Measurements from ENCODE around the gene KCNA5.

KCNA5 gene

DNA sequence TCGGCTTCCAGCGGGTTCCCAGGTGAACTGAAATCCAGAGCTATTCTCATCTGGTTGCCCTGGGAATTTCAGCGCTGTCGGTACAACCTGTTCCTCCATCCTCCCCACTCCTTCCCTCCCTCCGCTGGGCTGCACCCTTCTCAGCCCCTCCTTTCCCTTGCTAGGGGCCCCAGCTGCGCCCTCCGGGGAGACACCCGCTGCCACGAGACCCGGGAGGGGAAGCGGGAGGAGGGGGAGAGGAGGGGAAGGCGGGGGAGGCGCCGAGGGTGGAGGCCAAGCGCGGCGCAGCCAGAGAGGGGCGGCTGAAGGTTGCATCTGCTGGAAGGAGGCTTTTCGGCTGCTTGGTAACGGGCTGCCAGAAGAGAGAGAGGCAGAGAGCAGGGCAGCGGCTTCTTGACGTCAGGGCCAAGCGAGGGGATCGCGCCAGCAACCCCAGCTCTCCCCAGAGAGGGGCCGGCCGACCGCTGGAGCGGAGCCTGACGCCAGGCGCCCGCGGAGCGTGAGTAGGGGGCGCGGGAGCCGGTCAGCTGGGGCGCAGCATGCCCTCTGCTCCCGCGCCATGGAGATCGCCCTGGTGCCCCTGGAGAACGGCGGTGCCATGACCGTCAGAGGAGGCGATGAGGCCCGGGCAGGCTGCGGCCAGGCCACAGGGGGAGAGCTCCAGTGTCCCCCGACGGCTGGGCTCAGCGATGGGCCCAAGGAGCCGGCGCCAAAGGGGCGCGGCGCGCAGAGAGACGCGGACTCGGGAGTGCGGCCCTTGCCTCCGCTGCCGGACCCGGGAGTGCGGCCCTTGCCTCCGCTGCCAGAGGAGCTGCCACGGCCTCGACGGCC lies at the start of gene KCNA5:
Gene KCNA5, plus strand, starts transcription at position 291 of the 831 bp plus-strand sequence. Its CDS starts 269 bp downstream, at position 560.
- DNase-seq, result no peak

- no peak for DNase-seq
These were observed 49.1 kb upstream of the KCNA5 start for GRCh38 chr12:4994622-4995021.

GRCh38 chr12:4996714-4997113 lies 47.0 kb upstream of the KCNA5 start:
- DNase-seq, result no peak

GRCh38 chr12:4997939-4998338 lies 45.7 kb upstream of the KCNA5 start:
- DNase-seq, result peak; percentile 26

DNA sequence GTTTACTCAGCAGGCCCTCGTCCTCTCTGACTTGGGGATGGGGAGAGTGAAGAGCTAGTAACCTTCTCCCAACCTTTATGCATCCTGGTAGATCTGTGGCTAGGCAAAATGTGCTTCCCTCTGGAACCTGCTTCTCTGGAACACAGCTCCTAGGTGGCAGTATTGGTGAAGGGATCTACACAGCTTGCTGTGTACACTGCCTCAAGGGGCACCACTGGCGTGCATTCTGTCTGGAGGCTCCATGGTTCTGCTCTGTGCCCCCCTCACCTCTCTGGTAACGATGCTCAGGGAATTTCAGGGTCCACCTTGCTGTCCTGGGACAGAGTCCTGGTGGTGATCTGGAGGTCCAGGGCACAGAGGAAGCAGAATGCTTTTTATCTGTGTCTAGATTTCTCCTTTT lies 43.5 kb upstream of the KCNA5 start:
- DNase-seq, result peak; percentile 70

GRCh38 chr12:5000658-5001385 lies 42.9 kb upstream of the KCNA5 start:
- DNase-seq, result no peak

DNA sequence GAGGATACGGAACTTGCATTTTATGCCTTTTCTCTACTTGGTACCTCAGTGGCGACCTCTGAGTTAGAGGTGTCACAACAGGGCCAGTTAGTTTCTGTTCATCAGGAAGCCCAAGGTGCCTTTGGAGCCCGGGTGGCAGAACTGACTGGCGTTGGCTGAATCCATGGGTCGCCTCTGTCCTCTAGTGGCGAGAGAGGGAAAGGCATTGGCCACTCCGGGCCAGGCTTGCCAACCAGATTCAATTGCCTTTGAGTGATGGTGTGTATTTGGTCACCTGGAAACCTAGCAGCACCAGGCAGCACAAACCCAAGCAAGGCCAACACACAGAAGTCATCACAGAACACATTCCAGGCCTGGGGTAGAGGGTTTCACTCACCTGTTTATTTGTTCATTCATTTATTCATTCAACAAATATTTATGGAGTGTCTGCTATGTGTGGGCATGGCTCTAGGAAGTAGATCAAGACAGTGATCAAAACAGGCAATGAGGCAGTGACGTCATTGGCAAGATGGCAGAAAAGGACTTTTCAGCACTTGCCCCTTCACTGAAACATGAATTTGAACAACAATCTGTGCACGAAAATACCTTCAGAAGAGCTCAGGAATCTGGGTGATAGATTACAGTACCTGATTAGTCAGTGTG lies 40.5 kb upstream of the KCNA5 start:
- peak; percentile 73 for DNase-seq

GRCh38 chr12:5008661-5009060 lies 35.0 kb upstream of the KCNA5 start:
- DNase-seq, result no peak

GRCh38 chr12:5010151-5010550 lies 33.5 kb upstream of the KCNA5 start:
- DNase-seq, result no peak

- DNase-seq, result no peak
These were observed 31.3 kb upstream of the KCNA5 start for GRCh38 chr12:5012337-5012736.

- no peak for DNase-seq
These were observed 30.4 kb upstream of the KCNA5 start for GRCh38 chr12:5013266-5013730.

GRCh38 chr12:5014269-5014668 lies 29.4 kb upstream of the KCNA5 start:
- no peak for DNase-seq

GRCh38 chr12:5015711-5016492 lies 27.8 kb upstream of the KCNA5 start:
- no peak for DNase-seq

- DNase-seq, result no peak
These were observed 27.2 kb upstream of the KCNA5 start for GRCh38 chr12:5016526-5016925.

DNA sequence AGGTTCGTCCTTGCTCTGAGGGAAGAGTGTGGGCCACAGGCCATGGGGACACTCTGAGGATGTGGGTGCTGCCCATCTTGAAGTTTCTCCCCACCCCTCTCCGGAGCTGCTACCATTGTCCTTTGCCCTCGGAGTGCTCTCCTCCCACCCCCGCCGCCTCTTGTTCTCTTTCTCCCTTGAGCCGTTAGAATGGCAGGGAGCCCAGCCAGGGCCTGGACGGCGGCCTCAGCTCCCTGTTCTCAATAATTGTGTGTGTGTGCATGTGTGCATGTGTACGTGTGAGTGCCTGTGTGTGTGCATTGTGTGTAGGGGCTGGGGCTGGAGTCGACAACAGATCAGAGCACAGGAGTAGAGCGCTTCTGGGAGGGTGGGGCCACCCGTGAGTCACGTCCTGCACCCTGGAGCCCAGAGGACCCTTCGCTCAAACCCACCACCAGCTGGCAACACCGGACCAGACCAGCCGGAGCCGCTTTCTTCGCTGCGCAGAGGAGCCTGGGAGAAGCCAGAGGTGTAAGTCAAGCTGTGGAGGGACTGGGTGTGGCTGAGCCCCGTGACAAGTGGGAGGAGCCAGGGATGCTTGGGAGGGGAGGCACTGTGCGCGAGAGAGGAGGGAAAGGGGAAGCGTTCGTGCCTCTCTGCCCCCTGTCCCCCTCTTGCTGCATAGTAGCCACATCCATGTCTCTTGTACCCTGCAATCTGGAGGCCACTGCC lies 25.9 kb upstream of the KCNA5 start:
- DNase-seq, result no peak

- no peak for DNase-seq
These were observed 25.0 kb upstream of the KCNA5 start for GRCh38 chr12:5018677-5019076.

DNA sequence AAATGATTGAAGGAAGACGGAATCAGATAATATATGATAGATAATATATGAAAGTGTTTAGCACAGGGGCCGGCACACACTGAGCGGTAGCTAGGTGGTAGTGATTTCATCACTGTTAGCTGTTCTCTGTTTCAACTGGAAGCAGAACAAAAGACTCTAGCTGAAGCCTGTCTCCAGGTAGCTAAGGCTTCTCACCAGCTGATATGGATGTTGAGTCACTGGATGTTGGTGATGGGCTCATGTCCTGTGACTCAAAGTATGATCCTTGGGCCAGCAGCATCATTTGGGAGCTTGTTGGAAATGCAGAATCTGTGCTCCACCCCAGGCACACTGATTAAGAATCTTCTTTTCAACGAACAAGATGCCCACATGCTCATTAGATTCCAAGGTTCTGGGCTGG lies 21.7 kb upstream of the KCNA5 start:
- DNase-seq, result no peak

GRCh38 chr12:5022465-5023061 lies 21.1 kb upstream of the KCNA5 start:
- DNase-seq, result no peak

DNA sequence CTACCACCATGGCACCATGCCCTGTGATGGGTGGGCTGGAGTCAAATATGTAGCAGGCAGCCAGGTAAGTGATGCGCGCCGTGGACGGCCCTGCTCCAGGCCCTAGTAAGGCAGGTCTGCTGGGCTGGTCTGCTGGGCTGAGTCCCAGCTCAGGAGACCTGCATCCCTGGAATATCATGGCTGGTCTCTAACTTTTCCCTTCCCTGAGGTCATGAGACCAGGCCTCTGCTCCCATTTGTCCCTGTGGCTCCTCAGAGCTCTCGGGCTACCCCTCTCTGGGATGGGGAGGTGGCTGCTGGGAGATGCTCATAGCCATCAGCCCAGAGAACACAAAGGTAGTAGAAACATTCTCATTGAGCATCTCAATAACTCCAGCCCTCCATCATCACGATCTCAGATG lies 19.8 kb upstream of the KCNA5 start:
- no peak for DNase-seq

GRCh38 chr12:5026342-5026938 lies 17.2 kb upstream of the KCNA5 start:
- no peak for DNase-seq

Measured in DMS153 (cell line).